SK-N-SH treated with all-trans-retinoic acid at 6 μM for 48 hours (cell line): ENCODE results near the gene FOXJ2.
"Not testable (repeated sequence)": the region's sequence is repeated elsewhere in the genome, so short reads cannot be mapped to it uniquely, and the experiment has no call there.

ENCODE experiments used
- ATAC-seq: fragments of 200-7000 bp; cut with Tn5 transposase; 3 replicates; pipeline ENCODE4 v1.9.1; 2020; ENCODE audit warnings: mild to moderate bottlenecking, moderate library complexity
- ARNTL ChIP-seq: fragments of 450-650 bp; formaldehyde crosslinking; IDR thresholded peaks from 2 replicates; pipeline ENCODE4 v1.5.0; 2020; ENCODE audit warnings: low read depth, mild to moderate bottlenecking, moderate library complexity, borderline replicate concordance
- BACH2 ChIP-seq: fragments of 250-450 bp; sonication (Bioruptor Pico); IDR thresholded peaks from 2 replicates; pipeline ENCODE4 v1.9.0; 2021; ENCODE audit warnings: mild to moderate bottlenecking, borderline replicate concordance
- CSDC2 ChIP-seq: fragments of 250-450 bp; sonication (Bioruptor Pico); IDR thresholded peaks from 2 replicates; pipeline ENCODE4 v1.5.0; 2020; ENCODE audit warnings: mild to moderate bottlenecking, moderate library complexity
- ESRRG ChIP-seq: fragments of 250-450 bp; sonication (Bioruptor Pico); IDR thresholded peaks from 2 replicates; pipeline ENCODE4 v1.6.1; 2021; ENCODE audit warnings: mild to moderate bottlenecking
- GLIS3 ChIP-seq: fragments of 250-450 bp; sonication (Bioruptor Pico); IDR thresholded peaks from 2 replicates; pipeline ENCODE4 v1.5.0; 2020; ENCODE audit warnings: mild to moderate bottlenecking, moderate library complexity
- ISL1 ChIP-seq: fragments of 250-450 bp; sonication (Bioruptor Pico); IDR thresholded peaks from 2 replicates; pipeline ENCODE4 v2.1.2; 2022; ENCODE audit warnings: mild to moderate bottlenecking, moderate library complexity
- OSR1 ChIP-seq: fragments of 250-450 bp; sonication (Bioruptor Pico); IDR thresholded peaks from 2 replicates; pipeline ENCODE4 v1.8.0; 2022; ENCODE audit warnings: moderate library complexity, mild to moderate bottlenecking, inconsistent platforms
- PPARA ChIP-seq: fragments of 250-450 bp; sonication (Bioruptor Pico); IDR thresholded peaks from 2 replicates; pipeline ENCODE4 v1.5.0; 2020; ENCODE audit warnings: mild to moderate bottlenecking, borderline replicate concordance
- RARB ChIP-seq: fragments of 250-450 bp; sonication (Bioruptor Pico); IDR thresholded peaks from 2 replicates; pipeline ENCODE4 v1.8.0; 2021; ENCODE audit warnings: mild to moderate bottlenecking, moderate library complexity
- SNAI2 ChIP-seq: fragments of 250-450 bp; sonication (Bioruptor Pico); IDR thresholded peaks from 2 replicates; pipeline ENCODE4 v1.5.0; 2020; ENCODE audit warnings: mild to moderate bottlenecking, moderate library complexity
- TCF4 ChIP-seq: fragments of 250-450 bp; sonication (Bioruptor Pico); IDR thresholded peaks from 2 replicates; pipeline ENCODE4 v1.8.0; 2021; ENCODE audit warnings: mild to moderate bottlenecking, moderate library complexity, borderline replicate concordance
- TOX ChIP-seq: fragments of 250-450 bp; sonication (Bioruptor Pico); IDR thresholded peaks from 2 replicates; pipeline ENCODE4 v1.8.0; 2021; ENCODE audit warnings: mild to moderate bottlenecking, moderate library complexity, borderline replicate concordance
- ZC3H10 ChIP-seq: fragments of 250-450 bp; sonication (Bioruptor Pico); IDR thresholded peaks from 2 replicates; pipeline ENCODE4 v1.5.1; 2021; ENCODE audit warnings: mild to moderate bottlenecking, moderate library complexity
- ZFP3 ChIP-seq: fragments of 250-450 bp; sonication (Bioruptor Pico); IDR thresholded peaks from 2 replicates; pipeline ENCODE4 v1.5.0; 2020; ENCODE audit warnings: mild to moderate bottlenecking, moderate library complexity
- ZFP30 ChIP-seq: fragments of 450-650 bp; formaldehyde crosslinking; IDR thresholded peaks from 2 replicates; pipeline ENCODE4 v1.5.0; 2022; ENCODE audit warnings: mild to moderate bottlenecking, moderate library complexity
- ZNF565 ChIP-seq: fragments of 450-650 bp; formaldehyde crosslinking; conservative IDR thresholded peaks from 2 replicates; pipeline ENCODE4 v1.5.0; 2020; ENCODE audit warnings: low read depth, mild to moderate bottlenecking, moderate library complexity
- ZNF70 ChIP-seq: fragments of 450-650 bp; formaldehyde crosslinking; IDR thresholded peaks from 2 replicates; pipeline ENCODE4 v1.5.0; 2020; ENCODE audit warnings: mild to moderate bottlenecking, moderate library complexity
- ZNF8 ChIP-seq: fragments of 450-650 bp; formaldehyde crosslinking; IDR thresholded peaks from 2 replicates; pipeline ENCODE4 v1.5.0; 2020; ENCODE audit warnings: mild to moderate bottlenecking, moderate library complexity
- TF ChIP-seq, protein P1 (sequence below): fragments of 250-450 bp; sonication (Bioruptor Pico); IDR thresholded peaks from 2 replicates; pipeline ENCODE4 v1.8.0; 2021; ENCODE audit warnings: low read depth, mild to moderate bottlenecking, moderate library complexity, borderline replicate concordance
- TF ChIP-seq, protein P2 (sequence below): fragments of 250-450 bp; sonication (Bioruptor Pico); IDR thresholded peaks from 2 replicates; pipeline ENCODE4 v1.8.0; 2020; ENCODE audit warnings: mild to moderate bottlenecking, moderate library complexity, borderline replicate concordance
- TF ChIP-seq, protein P3 (sequence below): fragments of 250-450 bp; sonication (Bioruptor Pico); IDR thresholded peaks from 2 replicates; pipeline ENCODE4 v1.5.1; 2020; ENCODE audit warnings: low read depth, mild to moderate bottlenecking, moderate library complexity

Gene FOXJ2

DNA sequence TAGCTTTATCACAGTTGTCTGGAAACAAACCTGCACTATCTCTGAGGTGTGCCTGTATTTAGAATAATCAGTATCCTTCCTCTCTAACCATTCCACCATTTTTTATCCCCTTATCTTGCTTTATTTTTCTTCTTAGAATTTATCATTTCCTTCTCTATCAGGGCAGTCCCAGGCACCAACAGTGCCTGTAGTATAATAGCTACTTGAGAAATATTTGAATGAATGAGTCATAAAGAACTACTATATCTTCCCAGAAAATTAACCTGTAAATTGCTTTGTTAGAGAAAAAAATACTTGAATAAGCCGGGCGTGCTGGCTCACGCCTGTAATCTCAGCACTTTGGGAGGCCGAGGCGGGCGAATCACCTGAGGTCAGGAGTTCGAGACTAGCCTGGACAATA is 21.2 kb upstream of the FOXJ2 start:
- no peak for ATAC-seq
- TF ChIP-seq ESRRG (CRISPR knock-in tag) (no peak), SNAI2 (no peak), ZFP30 (CRISPR knock-in tag) (no peak), ZFP3 (no peak), ZNF8 (no peak), ISL1 (CRISPR knock-in tag) (no peak), TOX (CRISPR knock-in tag) (no peak), ARNTL (CRISPR knock-in tag) (no peak), CSDC2 (CRISPR knock-in tag) (no peak), ZNF70 (CRISPR knock-in tag) (no peak), TCF4 (CRISPR knock-in tag) (no peak), PPARA (CRISPR knock-in tag) (no peak), OSR1 (CRISPR knock-in tag) (no peak), ZNF565 (CRISPR knock-in tag) (no peak), ZC3H10 (CRISPR knock-in tag) (no peak)
- TF ChIP-seq, protein P1, sequence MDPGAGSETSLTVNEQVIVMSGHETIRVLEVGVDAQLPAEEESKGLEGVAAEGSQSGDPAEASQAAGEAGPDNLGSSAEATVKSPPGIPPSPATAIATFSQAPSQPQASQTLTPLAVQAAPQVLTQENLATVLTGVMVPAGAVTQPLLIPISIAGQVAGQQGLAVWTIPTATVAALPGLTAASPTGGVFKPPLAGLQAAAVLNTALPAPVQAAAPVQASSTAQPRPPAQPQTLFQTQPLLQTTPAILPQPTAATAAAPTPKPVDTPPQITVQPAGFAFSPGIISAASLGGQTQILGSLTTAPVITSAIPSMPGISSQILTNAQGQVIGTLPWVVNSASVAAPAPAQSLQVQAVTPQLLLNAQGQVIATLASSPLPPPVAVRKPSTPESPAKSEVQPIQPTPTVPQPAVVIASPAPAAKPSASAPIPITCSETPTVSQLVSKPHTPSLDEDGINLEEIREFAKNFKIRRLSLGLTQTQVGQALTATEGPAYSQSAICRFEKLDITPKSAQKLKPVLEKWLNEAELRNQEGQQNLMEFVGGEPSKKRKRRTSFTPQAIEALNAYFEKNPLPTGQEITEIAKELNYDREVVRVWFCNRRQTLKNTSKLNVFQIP (CRISPR knock-in tag), result no peak
- TF ChIP-seq, protein P2, sequence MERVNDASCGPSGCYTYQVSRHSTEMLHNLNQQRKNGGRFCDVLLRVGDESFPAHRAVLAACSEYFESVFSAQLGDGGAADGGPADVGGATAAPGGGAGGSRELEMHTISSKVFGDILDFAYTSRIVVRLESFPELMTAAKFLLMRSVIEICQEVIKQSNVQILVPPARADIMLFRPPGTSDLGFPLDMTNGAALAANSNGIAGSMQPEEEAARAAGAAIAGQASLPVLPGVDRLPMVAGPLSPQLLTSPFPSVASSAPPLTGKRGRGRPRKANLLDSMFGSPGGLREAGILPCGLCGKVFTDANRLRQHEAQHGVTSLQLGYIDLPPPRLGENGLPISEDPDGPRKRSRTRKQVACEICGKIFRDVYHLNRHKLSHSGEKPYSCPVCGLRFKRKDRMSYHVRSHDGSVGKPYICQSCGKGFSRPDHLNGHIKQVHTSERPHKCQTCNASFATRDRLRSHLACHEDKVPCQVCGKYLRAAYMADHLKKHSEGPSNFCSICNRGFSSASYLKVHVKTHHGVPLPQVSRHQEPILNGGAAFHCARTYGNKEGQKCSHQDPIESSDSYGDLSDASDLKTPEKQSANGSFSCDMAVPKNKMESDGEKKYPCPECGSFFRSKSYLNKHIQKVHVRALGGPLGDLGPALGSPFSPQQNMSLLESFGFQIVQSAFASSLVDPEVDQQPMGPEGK, result no peak
- TF ChIP-seq, protein P3, sequence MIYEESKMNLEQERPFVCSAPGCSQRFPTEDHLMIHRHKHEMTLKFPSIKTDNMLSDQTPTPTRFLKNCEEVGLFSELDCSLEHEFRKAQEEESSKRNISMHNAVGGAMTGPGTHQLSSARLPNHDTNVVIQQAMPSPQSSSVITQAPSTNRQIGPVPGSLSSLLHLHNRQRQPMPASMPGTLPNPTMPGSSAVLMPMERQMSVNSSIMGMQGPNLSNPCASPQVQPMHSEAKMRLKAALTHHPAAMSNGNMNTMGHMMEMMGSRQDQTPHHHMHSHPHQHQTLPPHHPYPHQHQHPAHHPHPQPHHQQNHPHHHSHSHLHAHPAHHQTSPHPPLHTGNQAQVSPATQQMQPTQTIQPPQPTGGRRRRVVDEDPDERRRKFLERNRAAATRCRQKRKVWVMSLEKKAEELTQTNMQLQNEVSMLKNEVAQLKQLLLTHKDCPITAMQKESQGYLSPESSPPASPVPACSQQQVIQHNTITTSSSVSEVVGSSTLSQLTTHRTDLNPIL (CRISPR knock-in tag), result no peak
- TF ChIP-seq, all 23 proteins: peak for 0

DNA sequence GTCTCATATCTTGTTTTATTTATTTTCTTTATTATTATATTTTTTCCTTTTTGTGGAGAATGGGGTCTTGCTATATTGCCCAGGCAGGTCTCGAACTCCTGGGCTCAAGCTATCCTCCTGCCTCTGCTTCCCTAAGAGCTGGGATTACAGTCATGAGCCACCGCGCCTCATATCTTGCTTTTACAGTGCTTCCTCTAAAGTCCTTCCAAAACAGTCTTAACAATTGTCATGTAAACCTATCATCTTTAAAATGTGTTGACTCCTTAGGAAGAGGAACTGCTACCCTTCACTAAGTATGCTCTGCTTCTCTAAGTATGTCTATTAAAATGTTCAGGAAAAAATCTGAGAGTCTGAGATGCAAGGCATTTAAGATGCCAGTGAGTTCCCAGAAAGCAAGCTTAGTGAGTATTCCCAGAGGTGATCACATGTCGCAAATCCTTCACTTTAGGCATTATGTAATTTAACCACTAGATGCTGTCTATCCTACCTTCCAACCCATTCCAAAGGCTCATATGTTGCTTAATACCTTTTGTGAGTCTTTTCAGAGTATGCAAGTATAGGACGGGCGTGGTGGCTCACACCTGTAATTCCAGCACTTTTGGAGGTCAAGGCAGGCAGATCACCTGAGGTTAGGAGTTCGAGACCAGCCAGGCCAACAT is 19.7 kb upstream of the FOXJ2 start:
- ATAC-seq, result no peak
- no peak for TF ChIP-seq ARNTL (CRISPR knock-in tag)
- TF ChIP-seq, protein P1 (CRISPR knock-in tag), result no peak
- TF ChIP-seq RARB, result no peak
- no peak for TF ChIP-seq OSR1 (CRISPR knock-in tag)
- no peak for TF ChIP-seq ZC3H10 (CRISPR knock-in tag)
- no peak for TF ChIP-seq BACH2 (CRISPR knock-in tag)
- no peak for TF ChIP-seq CSDC2 (CRISPR knock-in tag)

DNA sequence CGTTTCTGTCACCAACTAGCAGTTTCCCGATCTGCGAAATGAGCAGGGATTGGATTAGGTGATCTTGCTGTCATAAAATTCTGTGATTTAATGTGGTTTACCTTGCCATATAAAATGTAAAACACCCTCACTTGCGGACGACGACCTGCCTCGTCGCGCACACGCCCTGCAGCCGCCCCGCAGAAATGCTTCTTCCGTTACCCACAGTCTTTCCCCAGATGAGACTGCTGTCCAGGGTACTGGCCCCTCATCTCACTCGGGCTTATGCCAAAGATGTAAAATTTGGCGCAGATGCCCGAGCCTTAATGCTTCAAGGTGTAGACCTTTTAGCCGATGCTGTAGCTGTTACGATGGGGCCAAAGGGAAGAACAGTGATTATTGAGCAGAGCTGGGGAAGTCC is 17.7 kb upstream of the FOXJ2 start:
- peak; percentile 84 for ATAC-seq

DNA sequence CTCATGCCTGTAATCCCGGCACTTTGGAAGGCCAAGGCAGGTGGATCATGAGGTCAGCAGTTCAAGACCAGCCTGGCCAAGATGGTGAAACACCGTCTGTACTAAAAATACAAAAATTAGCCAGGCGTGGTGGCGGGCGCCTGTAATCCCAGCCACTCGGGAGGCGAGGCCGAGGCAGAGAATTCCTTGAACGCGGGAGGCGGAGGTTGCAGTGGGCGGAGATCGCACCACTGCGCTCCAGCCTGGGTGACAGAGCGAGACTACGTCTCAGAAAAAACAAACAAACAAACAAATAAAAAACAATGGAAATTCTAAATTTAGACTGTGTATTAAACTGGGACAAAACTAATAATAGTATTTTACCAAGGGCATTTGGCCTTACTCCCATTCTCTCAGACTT is 14.3 kb upstream of the FOXJ2 start:
- not testable (repeated sequence) for ATAC-seq

More for the DNA sequence above, 17.7 kb upstream of the FOXJ2 start:
- TF ChIP-seq SNAI2 (no peak), ZC3H10 (CRISPR knock-in tag) (no peak), GLIS3 (CRISPR knock-in tag) (no peak), ZFP30 (CRISPR knock-in tag) (no peak), OSR1 (CRISPR knock-in tag) (no peak)
- TF ChIP-seq, protein P3 (CRISPR knock-in tag), result no peak
- TF ChIP-seq, all 23 proteins: peak for 0
